ENCODE data around the gene TMEM35B.

Gene TMEM35B

DNA sequence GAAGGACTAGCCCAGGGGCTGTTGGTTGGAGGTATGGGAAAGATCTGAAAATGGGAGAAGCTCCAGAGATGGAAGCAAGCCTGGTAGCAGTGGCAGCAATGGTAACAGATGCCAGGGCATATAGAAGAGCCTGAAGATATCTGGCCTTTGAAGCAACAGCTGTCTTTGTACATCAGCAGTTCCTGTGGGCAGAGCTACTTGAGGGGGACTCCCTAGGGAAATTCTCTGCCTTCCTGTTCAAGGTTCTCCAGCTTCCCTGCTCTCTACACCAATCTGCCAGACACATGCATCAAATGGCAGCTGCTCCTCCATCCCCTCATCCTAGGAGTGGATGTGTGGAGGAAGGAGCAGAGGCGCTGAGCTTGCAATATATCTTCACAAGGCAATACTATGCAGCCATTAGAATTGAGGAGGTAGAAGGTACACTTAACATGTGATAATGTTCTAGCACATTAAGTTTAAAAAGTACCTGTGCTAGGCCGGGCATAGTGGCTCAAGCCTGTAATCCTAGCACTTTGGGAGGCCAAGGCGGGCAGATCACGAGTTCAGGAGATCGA lies 2.2 kb downstream of the TMEM35B start:
- Histone ChIP-seq H2BK15ac (replicated peaks; ENCODE audit: low read depth) (no peak overlapping the region), H3K23ac (ENCODE audit: low read length) (no peak overlapping the region), H3K36me3 (ENCODE audit: control insufficient read depth, insufficient read depth, low read length) (no peaks in the 10 kb centered on the region), H3K4ac (ENCODE audit: low read depth, low read length) (no peak overlapping the region), H2BK120ac (ENCODE audit: low read depth, low read length) (no peak overlapping the region), H3K4me3 (ENCODE audit: low read length) (no peak overlapping the region), H3K18ac (ENCODE audit: low read length) (no peak overlapping the region), H4K8ac (ENCODE audit: low read depth, low read length) (no peak overlapping the region), H3K4me2 (ENCODE audit: low read length) (no peak overlapping the region), H3K4me1 (ENCODE audit: control insufficient read depth, low read depth, low read length) (peaks cover 5% of the 10 kb centered on the region), H2BK5ac (ENCODE audit: low read length) (no peak overlapping the region), H3K27me3 (ENCODE audit: insufficient read depth, low read length, poor library complexity) (no peaks in the 10 kb centered on the region), H2AK5ac (ENCODE audit: low read length) (no peak overlapping the region), H3K56ac (ENCODE audit: low read length) (no peak overlapping the region), H3K79me2 (ENCODE audit: control insufficient read depth, insufficient read depth, low read length) (no peaks in the 10 kb centered on the region), H3K79me1 (ENCODE audit: low read length) (no peaks in the 10 kb centered on the region), H3K9ac (ENCODE audit: low read length) (no peak overlapping the region), H3K27ac (ENCODE audit: low read depth, low read length) (no peak overlapping the region), H4K5ac (ENCODE audit: low read length) (no peak overlapping the region)
- WGBS (ENCODE audit: extremely low coverage, insufficient coverage, low lambda C conversion rate) = no CpG with 5 or more reads among the region's 5 CpGs
- no peak for DNase-seq

DNA sequence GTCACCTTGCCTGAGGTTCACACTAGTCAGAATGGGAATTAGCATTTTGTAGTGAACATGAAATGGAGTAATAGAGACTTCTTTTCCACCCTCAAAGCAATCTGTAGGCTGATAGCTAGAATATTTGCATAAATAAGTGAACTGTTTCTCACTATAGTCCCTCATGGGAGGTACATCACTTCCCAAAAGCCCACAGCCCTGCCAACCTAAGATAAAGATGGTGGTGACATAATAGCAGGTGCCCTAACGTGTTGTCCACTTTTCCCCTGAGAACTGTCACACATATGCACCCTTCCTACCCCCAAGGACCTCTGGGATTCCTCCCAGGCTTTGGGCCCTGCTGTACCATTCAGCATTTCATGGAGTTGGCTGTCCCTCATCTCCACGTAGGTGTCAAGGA lies 4.4 kb downstream of the TMEM35B start:
- H3K56ac ChIP-seq (ENCODE audit: low read length) = no peak overlapping the region
- no peak overlapping the region for H3K4me2 ChIP-seq (ENCODE audit: low read length)
- no peak overlapping the region for H3K23ac ChIP-seq (ENCODE audit: low read length)
- no peak overlapping the region for H3K18ac ChIP-seq (ENCODE audit: low read length)
- no CpG with 5 or more reads among the region's 2 CpGs for WGBS (ENCODE audit: extremely low coverage, insufficient coverage, low lambda C conversion rate)
- no peak overlapping the region for H3K4ac ChIP-seq (ENCODE audit: low read depth, low read length)
- H3K36me3 ChIP-seq (ENCODE audit: control insufficient read depth, insufficient read depth, low read length) = no peaks in the 10 kb centered on the region
- no peak overlapping the region for H4K8ac ChIP-seq (ENCODE audit: low read depth, low read length)
- no peaks in the 10 kb centered on the region for H3K27me3 ChIP-seq (ENCODE audit: insufficient read depth, low read length, poor library complexity)
- no peak overlapping the region for H3K27ac ChIP-seq (ENCODE audit: low read depth, low read length)
- no peak overlapping the region for H2BK15ac ChIP-seq (replicated peaks; ENCODE audit: low read depth)
- no peak overlapping the region for H4K5ac ChIP-seq (ENCODE audit: low read length)
- H3K9ac ChIP-seq (ENCODE audit: low read length) = no peak overlapping the region
- DNase-seq = no peak
- H2BK5ac ChIP-seq (ENCODE audit: low read length) = no peak overlapping the region
- H2AK5ac ChIP-seq (ENCODE audit: low read length) = no peak overlapping the region
- no peak overlapping the region for H3K4me3 ChIP-seq (ENCODE audit: low read length)
- no peak overlapping the region for H2BK120ac ChIP-seq (ENCODE audit: low read depth, low read length)
- peaks cover 5% of the 10 kb centered on the region for H3K4me1 ChIP-seq (ENCODE audit: control insufficient read depth, low read depth, low read length)
- no peaks in the 10 kb centered on the region for H3K79me1 ChIP-seq (ENCODE audit: low read length)
- no peaks in the 10 kb centered on the region for H3K79me2 ChIP-seq (ENCODE audit: control insufficient read depth, insufficient read depth, low read length)

DNA sequence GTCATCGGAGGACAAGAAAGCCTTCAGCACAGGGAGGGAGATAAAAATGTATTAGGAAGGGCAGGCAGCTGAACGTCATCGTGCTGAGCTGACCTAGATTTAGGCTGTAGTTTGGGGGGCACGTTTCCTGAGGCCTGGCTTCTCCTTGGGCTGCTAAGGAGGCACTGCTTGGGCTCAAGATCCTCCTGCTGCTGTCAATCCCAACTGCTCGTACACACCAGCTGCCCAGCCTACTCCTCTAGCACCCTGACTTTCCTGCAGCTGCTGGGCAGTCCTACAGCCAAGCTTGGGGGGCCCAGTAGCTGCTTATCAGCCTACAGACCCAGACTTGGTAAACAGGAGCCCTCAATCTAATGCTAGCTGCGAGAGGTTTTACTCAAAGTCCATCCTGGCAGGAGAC lies 6.2 kb downstream of the TMEM35B start:
- no peaks in the 10 kb centered on the region for H3K36me3 ChIP-seq (ENCODE audit: control insufficient read depth, insufficient read depth, low read length)
- H2AK5ac ChIP-seq (ENCODE audit: low read length) = no peak overlapping the region
- H3K9ac ChIP-seq (ENCODE audit: low read length) = no peak overlapping the region
- no peak overlapping the region for H4K8ac ChIP-seq (ENCODE audit: low read depth, low read length)
- H3K4me2 ChIP-seq (ENCODE audit: low read length) = no peak overlapping the region
- DNase-seq = no peak
- no peak overlapping the region for H2BK5ac ChIP-seq (ENCODE audit: low read length)
- no peak overlapping the region for H3K18ac ChIP-seq (ENCODE audit: low read length)
- no peak overlapping the region for H3K23ac ChIP-seq (ENCODE audit: low read length)
- no peaks in the 10 kb centered on the region for H3K79me1 ChIP-seq (ENCODE audit: low read length)
- no peak overlapping the region for H2BK15ac ChIP-seq (replicated peaks; ENCODE audit: low read depth)
- no peak overlapping the region for H3K4me3 ChIP-seq (ENCODE audit: low read length)
- peaks cover 2% of the 10 kb centered on the region for H3K4me1 ChIP-seq (ENCODE audit: control insufficient read depth, low read depth, low read length)
- H2BK120ac ChIP-seq (ENCODE audit: low read depth, low read length) = no peak overlapping the region
- no peaks in the 10 kb centered on the region for H3K27me3 ChIP-seq (ENCODE audit: insufficient read depth, low read length, poor library complexity)
- no peaks in the 10 kb centered on the region for H3K79me2 ChIP-seq (ENCODE audit: control insufficient read depth, insufficient read depth, low read length)
- no peak overlapping the region for H3K4ac ChIP-seq (ENCODE audit: low read depth, low read length)
- no CpG with 5 or more reads among the region's 6 CpGs for WGBS (ENCODE audit: extremely low coverage, insufficient coverage, low lambda C conversion rate)
- H4K5ac ChIP-seq (ENCODE audit: low read length) = no peak overlapping the region
- H3K27ac ChIP-seq (ENCODE audit: low read depth, low read length) = no peak overlapping the region
- H3K56ac ChIP-seq (ENCODE audit: low read length) = no peak overlapping the region

DNA sequence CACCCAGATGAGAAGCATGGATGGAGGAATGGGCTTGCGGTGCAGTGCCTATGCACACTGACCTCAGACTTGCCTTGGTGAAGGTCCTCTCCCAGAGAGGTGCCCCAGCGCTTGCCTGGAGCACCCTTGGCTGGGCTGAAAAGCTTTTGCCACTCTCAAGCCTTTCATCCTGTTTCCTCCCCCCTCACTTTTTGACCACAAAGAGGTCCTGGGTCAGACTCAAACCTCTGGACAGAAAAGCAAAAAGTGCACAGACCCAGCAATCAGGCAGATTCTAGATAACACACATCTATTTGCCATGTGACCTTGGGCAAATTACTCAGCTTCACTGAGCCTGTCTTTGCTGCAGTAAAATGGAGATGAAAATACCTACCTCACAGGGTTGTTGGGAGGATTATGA lies 7.3 kb downstream of the TMEM35B start:
- H3K23ac ChIP-seq (ENCODE audit: low read length) = no peak overlapping the region
- no peak overlapping the region for H3K27ac ChIP-seq (ENCODE audit: low read depth, low read length)
- no peak overlapping the region for H3K56ac ChIP-seq (ENCODE audit: low read length)
- no peak for DNase-seq
- H3K4me1 ChIP-seq (ENCODE audit: control insufficient read depth, low read depth, low read length) = no peaks in the 10 kb centered on the region
- no peaks in the 10 kb centered on the region for H3K27me3 ChIP-seq (ENCODE audit: insufficient read depth, low read length, poor library complexity)
- H3K79me2 ChIP-seq (ENCODE audit: control insufficient read depth, insufficient read depth, low read length) = no peaks in the 10 kb centered on the region
- no peak overlapping the region for H3K9ac ChIP-seq (ENCODE audit: low read length)
- no peak overlapping the region for H3K4me2 ChIP-seq (ENCODE audit: low read length)
- no peak overlapping the region for H2BK5ac ChIP-seq (ENCODE audit: low read length)
- no peak overlapping the region for H3K18ac ChIP-seq (ENCODE audit: low read length)
- no peak overlapping the region for H3K4ac ChIP-seq (ENCODE audit: low read depth, low read length)
- H4K5ac ChIP-seq (ENCODE audit: low read length) = no peak overlapping the region
- H4K8ac ChIP-seq (ENCODE audit: low read depth, low read length) = no peak overlapping the region
- no peaks in the 10 kb centered on the region for H3K36me3 ChIP-seq (ENCODE audit: control insufficient read depth, insufficient read depth, low read length)
- H3K4me3 ChIP-seq (ENCODE audit: low read length) = no peak overlapping the region
- no CpG with 5 or more reads among the region's 2 CpGs for WGBS (ENCODE audit: extremely low coverage, insufficient coverage, low lambda C conversion rate)
- H2AK5ac ChIP-seq (ENCODE audit: low read length) = no peak overlapping the region
- no peaks in the 10 kb centered on the region for H3K79me1 ChIP-seq (ENCODE audit: low read length)
- no peak overlapping the region for H2BK120ac ChIP-seq (ENCODE audit: low read depth, low read length)
- H2BK15ac ChIP-seq (replicated peaks; ENCODE audit: low read depth) = no peak overlapping the region

DNA sequence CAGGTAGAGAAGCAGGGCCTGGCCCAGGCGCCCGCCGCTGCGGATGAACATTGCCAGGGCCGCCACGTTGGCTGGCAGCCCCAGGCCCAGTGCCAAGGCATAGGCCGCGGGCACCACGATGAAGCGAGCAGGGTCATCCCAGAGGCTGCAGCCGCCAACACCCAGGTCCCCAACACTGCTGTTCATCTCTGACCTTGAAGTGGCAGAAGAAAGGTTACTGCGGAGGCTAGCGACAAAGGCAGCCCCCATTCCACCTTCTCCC lies 8.0 kb downstream of the TMEM35B start:
- no peak overlapping the region for H3K9ac ChIP-seq (ENCODE audit: low read length)
- H2BK120ac ChIP-seq (ENCODE audit: low read depth, low read length) = no peak overlapping the region
- H3K23ac ChIP-seq (ENCODE audit: low read length) = no peak overlapping the region
- no peak overlapping the region for H3K4me3 ChIP-seq (ENCODE audit: low read length)
- H3K4ac ChIP-seq (ENCODE audit: low read depth, low read length) = no peak overlapping the region
- no peak overlapping the region for H2AK5ac ChIP-seq (ENCODE audit: low read length)
- no peak overlapping the region for H4K5ac ChIP-seq (ENCODE audit: low read length)
- no peaks in the 10 kb centered on the region for H3K36me3 ChIP-seq (ENCODE audit: control insufficient read depth, insufficient read depth, low read length)
- H3K56ac ChIP-seq (ENCODE audit: low read length) = no peak overlapping the region
- no peak for DNase-seq
- H3K27me3 ChIP-seq (ENCODE audit: insufficient read depth, low read length, poor library complexity) = no peaks in the 10 kb centered on the region
- H3K79me1 ChIP-seq (ENCODE audit: low read length) = no peaks in the 10 kb centered on the region
- H3K4me2 ChIP-seq (ENCODE audit: low read length) = no peak overlapping the region
- H3K79me2 ChIP-seq (ENCODE audit: control insufficient read depth, insufficient read depth, low read length) = no peaks in the 10 kb centered on the region
- no peak overlapping the region for H2BK15ac ChIP-seq (replicated peaks; ENCODE audit: low read depth)
- no peak overlapping the region for H3K27ac ChIP-seq (ENCODE audit: low read depth, low read length)
- H4K8ac ChIP-seq (ENCODE audit: low read depth, low read length) = no peak overlapping the region
- no peak overlapping the region for H2BK5ac ChIP-seq (ENCODE audit: low read length)
- H3K18ac ChIP-seq (ENCODE audit: low read length) = no peak overlapping the region
- no peaks in the 10 kb centered on the region for H3K4me1 ChIP-seq (ENCODE audit: control insufficient read depth, low read depth, low read length)
- WGBS (ENCODE audit: extremely low coverage, insufficient coverage, low lambda C conversion rate) = no CpG with 5 or more reads among the region's 13 CpGs

DNA sequence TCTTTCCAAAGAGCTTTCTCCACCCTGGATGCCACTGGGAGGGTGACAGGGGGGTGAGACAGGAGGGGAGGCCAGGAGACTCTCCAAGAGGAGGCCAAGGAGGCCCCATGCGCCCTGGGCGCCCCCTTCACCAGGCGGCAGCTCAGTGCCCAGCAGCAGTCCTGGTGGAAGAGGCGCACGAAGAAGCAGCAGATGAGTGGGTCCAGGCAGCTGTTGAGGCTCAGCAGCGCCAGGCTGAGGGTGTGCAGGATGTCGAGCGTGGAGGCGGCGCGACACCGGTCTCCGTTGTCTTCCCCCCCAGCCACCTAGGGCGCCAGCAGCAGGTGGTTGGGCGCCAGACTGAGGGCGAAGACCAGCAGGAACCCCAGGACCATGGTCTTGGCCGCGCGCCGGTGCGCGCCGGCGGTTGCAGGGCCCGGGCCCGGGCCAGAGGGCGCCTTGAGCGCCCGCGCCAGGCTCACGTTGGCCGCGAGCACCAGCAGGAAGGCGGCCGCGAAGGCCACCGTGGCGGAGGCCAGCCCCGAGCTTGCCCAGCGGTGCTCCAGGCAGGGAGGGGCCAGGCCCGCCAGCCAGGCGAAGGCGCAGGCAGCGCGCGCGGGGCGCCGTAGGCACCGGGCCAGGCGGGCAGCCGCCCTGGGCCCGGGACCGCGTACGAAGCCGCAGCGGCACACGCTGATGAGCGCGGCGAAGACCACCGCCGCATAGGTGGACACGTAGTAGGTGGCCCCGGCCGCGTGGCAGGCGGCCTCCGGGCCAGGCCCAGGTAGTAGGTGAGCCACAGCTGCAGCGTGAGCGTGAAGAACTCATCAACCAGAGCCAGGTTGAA lies 8.6 kb downstream of the TMEM35B start:
- Histone ChIP-seq H3K27me3 (ENCODE audit: insufficient read depth, low read length, poor library complexity) (no peaks in the 10 kb centered on the region), H3K56ac (ENCODE audit: low read length) (no peak overlapping the region), H3K36me3 (ENCODE audit: control insufficient read depth, insufficient read depth, low read length) (no peaks in the 10 kb centered on the region), H3K79me2 (ENCODE audit: control insufficient read depth, insufficient read depth, low read length) (no peaks in the 10 kb centered on the region), H3K9ac (ENCODE audit: low read length) (no peak overlapping the region), H3K4me1 (ENCODE audit: control insufficient read depth, low read depth, low read length) (no peaks in the 10 kb centered on the region), H4K5ac (ENCODE audit: low read length) (no peak overlapping the region), H3K23ac (ENCODE audit: low read length) (no peak overlapping the region), H2BK5ac (ENCODE audit: low read length) (no peak overlapping the region), H3K79me1 (ENCODE audit: low read length) (no peaks in the 10 kb centered on the region), H3K4ac (ENCODE audit: low read depth, low read length) (no peak overlapping the region), H3K27ac (ENCODE audit: low read depth, low read length) (no peak overlapping the region), H3K4me3 (ENCODE audit: low read length) (no peak overlapping the region), H4K8ac (ENCODE audit: low read depth, low read length) (no peak overlapping the region), H3K4me2 (ENCODE audit: low read length) (no peak overlapping the region), H2AK5ac (ENCODE audit: low read length) (no peak overlapping the region), H2BK15ac (replicated peaks; ENCODE audit: low read depth) (no peak overlapping the region), H2BK120ac (ENCODE audit: low read depth, low read length) (no peak overlapping the region), H3K18ac (ENCODE audit: low read length) (no peak overlapping the region)
- no peak for DNase-seq
- WGBS (ENCODE audit: extremely low coverage, insufficient coverage, low lambda C conversion rate) = no CpG with 5 or more reads among the region's 72 CpGs

Measured in mesendoderm (in vitro differentiated cells).